ENCODE data around the gene TOLLIP.
"Not testable (repeated sequence)": the region's sequence is repeated elsewhere in the genome, so short reads cannot be mapped to it uniquely, and the experiment has no call there.

Gene TOLLIP

DNA sequence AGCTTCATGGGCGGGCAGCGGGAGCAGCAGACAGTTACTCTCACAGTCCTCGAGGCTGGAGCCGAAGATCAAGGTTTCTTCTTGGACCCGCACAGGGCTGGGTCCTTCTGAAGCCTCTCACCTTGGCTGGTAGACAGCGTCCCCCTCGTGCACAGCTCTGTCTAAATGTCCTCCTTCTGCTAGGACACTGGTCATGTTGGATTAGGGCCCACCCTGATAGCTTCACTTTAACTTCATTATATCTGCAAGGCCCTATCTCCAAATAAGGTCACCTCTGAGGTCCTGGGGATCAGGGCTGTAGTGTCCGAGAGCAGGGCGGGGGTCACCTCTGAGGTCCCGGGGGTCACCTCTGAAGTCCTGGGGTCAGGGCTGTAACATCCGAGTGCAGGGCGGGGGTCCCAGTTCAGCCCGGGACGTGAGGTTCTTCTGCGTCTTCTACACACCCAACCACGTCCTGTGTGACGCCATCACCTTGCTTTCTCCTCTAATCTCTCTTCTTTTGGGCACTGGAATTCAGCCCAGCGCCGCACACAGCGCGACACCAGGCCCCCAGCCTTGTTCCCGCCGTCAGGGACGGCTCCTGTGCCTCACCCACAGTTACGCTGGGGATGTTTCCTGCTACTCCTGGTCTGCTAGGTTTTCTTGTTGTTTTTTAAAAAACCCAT lies 34.1 kb upstream of the TOLLIP start:
- no peak for DNase-seq (ENCODE audit: low read depth)

DNA sequence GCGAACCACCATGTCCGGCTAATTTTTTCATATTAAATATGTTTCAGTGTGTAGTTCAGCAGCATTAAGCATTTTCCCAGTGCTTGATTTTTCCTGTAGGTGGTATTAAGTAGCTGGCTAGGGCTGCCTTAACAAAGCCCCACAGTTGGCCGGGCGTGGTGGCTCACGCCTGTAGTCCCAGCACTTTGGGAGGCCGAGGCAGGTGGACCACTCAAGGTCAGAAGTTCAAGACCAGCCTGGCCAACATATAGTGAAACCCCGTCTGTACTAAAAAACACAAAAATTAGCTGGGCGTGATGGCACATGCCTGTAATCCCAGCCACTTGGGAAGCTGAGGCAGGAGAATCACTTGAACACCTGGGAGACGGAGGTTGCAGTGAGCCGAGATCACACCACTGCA lies 33.5 kb upstream of the TOLLIP start:
- no peak for DNase-seq (ENCODE audit: low read depth)

DNA sequence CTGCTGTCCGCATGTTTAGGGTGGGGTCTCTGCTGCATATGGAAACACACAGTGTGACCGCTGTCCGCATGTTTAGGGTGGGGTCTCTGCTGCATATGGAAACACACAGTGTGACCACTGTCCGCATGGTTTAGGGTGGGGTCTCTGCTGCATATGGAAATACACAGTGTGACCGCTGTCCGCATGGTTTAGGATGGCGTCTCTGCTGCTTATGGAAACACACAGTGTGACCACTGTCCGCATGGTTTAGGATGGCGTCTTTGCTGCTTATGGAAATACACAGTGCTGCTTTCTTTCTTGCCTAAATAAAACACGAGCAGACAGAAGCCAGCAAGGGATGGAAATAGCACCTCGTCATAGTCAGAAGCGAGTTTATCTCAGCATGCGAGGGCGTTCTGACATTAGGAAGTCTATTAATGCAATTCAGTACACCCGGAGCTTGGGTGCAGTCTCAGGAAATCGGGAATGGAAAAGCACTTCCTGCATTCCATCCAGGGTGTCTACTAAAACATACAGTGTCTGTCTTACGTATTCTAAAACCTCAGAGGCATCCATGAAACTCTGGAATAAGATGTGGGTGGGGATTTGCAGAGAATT lies 32.6 kb upstream of the TOLLIP start:
- no peak for DNase-seq (ENCODE audit: low read depth)

DNA sequence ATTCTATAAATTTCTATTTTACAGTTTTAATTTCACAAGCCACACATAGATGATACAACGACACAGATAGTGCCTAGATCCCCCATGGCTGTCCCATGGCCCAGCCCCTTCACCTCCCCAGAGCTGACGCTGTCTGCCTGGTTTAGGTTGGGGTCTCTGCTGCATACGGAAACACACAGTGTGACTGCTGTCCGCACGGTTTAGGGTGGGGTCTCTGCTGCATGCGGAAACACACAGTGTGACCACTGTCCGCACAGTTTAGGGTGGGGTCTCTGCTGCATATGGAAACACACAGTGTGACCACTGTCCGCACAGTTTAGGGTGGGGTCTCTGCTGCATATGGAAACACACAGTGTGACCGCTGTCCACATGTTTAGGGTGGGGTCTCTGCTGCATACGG lies 31.8 kb upstream of the TOLLIP start:
- not testable (repeated sequence) for DNase-seq (ENCODE audit: low read depth)

DNA sequence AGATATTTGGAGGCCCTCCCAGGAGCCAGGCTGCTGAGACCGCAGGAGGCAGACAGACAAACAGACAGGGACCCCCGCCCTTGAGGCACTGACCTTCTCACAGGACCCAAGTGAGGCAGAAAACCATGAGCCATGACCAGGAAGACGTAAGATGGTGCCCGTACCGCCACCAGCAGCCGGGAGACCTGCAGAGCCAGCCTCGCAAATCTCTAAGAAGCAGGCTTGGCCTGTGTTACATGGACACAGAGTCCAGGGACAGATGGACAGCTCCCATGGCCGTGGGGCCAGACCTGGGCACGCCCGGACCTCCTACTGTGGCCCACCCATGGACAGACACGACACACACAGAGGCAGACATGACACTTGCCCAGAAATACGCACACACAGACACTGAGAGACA lies 30.7 kb upstream of the TOLLIP start:
- DNase-seq (ENCODE audit: low read depth): no peak

DNA sequence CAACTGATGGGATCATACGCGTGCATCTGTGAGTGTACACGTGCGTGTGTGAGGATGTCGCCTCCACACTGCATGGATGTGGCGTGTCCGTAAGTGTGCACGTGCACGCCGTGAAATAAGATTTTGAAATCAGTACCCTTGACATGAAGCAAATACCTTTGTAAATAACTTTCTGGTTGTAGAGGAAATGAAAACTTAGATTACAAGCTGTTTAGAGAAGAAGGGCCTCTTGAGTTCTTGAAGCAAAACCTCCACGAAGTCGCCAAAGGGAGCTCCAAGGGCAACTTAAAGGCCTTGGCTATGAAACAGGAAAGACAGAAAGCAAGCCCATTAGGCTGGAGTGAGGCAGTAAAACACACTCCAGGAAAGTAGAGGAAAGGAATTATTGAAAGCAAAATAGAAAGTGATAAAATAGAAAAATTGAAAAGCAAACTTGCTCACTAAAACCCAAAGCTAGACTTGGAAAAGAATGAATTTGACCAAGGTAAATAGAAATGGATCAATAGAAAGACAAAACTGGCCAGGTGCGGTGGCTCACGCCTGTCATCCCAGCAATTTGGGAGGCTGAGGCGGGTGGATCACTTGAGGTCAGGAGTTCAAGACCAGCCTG lies 29.7 kb upstream of the TOLLIP start:
- no peak for DNase-seq (ENCODE audit: low read depth)

DNA sequence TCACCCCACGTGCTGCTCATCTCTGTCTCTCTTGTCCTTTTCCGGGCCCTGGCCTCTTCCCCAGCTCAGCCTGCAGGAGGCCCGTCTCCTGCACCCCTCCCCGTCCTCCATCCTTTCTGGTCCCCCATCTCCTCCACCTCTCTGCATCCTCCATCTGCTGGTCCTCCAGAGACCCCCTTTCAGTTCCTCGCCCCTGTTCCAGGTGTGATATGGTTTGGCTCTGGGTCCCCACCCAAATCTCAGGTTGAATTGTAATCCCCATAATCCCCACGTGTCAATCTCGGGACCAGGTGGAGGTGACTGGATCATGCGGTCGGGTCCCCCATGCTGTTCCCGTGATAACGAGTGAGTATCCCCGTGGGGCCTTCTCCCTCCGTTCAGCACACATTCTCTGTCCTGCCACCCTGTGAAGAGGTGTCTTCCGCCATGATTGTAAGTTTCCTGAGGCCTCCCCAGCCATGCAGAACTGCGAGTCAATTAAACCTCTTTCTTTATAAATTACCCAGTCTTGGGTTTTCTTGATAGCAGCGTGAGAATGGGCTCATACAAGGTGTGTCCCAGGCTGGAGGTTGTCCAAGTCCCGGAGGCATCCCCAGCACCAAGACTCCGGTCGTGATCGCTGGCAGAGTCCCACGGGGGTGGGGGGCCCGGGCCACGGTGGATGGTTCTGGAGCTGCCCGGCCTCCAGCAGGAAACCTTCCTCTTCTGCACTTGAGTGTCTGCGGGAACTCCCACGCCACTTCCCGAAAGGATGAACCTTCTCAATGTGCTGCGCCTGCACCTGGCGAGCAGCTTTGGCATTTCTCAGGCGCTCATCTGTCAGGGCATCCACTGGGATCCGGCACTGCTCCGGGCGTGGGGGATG lies 29.0 kb upstream of the TOLLIP start:
- no peak for DNase-seq (ENCODE audit: low read depth)

DNA sequence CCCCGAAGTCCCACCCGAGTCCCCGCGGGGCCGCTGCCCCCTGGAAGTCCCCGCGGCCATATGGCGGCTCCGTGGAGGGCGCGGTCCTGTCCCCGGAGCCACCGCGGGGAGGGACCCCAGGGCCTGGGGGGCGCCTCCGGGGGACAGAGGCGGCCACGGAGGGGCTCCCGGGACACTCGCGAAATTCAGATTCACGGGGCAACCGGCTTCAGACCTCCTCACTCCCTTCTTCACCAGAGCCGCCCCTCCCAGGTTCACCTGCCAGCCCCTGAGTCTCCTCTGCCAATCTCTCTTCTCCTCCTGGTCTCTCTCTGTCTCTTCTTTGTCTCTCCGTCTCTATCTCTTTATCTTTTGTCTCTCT lies 28.2 kb upstream of the TOLLIP start:
- DNase-seq (ENCODE audit: low read depth): no peak

DNA sequence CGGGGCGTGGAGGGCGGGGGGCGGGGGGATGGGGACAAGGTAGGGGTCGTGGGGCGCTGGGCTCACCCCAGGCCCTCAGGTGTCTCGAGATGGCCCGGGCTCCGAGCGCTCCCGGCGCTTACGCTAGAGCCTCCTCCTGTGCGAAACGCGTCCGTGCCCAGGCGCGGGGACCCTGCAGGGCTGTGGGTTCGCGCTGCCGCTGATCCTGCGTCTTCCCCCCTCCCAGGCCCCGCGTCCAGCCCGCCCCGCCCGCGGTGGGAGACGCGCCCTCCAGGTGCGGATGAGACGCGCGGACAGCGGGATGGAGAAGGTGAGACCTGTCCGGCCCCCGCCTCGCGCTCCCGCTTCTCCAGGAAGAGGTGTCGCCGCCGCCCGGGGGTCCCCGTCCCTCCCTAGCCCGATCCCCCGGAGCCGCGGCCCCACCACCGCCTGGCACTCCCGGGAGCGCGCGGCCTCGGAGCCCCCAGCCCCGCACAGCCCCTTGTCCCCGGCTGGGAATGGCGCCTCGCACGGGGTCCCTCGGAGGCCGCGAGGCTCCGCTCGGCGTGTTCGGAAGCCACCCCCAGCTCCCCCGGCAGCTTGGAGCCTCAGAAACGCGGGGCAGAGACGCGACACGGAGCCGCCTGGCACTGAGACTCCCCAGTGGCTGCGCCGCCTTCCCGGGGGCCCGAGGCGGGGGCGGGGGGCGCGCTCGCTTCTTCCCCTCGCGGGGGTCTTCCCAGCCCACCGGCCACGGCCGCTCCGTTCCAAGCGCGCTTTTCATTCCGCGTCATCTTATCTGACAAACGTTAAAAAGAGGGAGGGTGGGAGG lies 27.6 kb upstream of the TOLLIP start:
- no peak for DNase-seq (ENCODE audit: low read depth)

DNA sequence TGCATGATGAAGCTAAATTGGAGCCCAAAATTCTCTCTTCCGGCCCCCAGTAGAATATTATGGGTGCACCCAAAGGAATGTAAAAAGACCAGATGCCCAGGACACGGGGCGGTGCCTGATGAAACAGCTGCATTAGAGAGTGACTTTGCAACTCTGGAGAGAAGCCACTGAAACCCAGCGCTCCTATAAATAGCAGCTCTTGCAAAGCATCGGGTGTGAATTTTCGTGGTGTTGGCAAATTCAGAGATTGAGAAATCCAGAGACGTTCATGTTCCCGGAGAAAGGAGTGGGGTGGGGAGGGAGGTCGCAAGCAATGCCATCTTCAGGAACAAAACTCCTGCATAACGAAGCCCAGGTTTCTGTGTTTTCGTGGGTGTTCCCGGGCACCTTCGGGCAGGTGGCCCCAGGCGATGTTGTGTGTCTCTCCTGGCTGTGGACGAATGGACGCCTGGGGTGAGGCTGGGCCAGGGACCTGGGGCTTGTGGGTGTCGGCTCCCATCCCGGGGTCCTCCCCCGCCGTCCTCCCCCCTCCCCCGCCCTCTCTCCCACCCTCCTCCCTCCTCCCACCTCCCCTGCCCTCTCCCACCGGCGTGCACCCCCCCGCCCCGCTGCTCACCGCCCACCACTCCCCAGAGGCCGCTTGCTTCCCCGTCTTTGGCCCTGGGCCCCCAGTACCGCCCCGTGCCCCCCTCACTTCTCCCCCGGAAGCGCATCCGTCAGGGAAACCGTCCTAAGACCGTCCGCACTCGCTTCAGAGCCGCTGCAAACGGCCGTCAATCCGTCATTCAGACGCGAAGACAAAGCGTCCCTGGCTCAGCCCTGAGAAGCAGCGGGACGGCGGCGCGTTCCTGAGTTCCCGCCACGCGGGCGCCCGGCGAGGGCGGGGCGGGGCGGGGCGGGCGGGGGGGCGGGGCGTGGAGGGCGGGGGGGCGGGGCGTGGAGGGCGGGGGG lies 26.7 kb upstream of the TOLLIP start:
- peak; percentile 27 for DNase-seq (ENCODE audit: low read depth)

DNA sequence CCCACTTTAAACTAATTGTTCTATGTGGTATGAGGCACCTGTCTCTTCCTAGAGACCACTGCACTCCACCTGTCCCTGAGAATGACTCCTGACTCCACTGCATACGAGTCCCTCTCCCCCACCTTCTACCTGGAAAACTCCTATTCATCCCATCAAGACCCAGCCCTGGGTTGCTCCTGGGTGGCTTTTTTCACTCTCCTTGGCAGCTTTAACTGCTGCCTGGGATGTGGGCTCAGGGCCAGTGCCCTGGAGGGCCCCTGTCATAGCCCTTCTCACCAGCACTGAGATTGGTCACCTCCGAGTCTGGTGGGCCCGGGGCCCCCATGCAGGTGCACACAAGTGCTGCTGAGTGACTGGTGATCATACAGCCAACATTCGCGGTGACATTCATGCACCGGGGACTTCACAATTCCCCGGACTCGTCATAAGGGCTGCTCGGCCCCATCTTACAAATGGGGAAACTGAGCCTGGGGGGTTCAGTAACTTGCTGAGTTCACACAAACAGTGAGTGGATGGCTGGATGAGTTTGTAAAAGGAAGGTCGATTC lies 25.9 kb upstream of the TOLLIP start:
- DNase-seq (ENCODE audit: low read depth): no peak

DNA sequence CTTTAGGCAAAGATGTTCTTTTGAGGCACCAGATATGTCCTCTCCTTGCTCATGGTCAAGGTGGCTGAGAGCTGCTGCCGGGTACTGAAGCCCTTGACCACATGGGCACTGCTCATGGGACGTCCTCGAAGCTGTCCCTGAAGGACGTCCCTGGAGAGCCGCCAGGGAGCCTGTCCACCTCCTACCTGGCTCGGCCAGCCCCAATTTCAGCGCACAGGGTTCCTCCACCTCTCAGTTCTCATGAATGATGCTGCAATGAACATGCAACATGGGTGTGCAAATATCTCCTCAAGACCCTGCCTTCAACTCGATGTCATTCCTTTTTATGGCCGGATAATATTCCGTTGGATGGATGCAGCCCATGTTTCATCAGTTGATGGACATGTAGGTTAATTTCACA lies 24.4 kb upstream of the TOLLIP start:
- no peak for DNase-seq (ENCODE audit: low read depth)

DNA sequence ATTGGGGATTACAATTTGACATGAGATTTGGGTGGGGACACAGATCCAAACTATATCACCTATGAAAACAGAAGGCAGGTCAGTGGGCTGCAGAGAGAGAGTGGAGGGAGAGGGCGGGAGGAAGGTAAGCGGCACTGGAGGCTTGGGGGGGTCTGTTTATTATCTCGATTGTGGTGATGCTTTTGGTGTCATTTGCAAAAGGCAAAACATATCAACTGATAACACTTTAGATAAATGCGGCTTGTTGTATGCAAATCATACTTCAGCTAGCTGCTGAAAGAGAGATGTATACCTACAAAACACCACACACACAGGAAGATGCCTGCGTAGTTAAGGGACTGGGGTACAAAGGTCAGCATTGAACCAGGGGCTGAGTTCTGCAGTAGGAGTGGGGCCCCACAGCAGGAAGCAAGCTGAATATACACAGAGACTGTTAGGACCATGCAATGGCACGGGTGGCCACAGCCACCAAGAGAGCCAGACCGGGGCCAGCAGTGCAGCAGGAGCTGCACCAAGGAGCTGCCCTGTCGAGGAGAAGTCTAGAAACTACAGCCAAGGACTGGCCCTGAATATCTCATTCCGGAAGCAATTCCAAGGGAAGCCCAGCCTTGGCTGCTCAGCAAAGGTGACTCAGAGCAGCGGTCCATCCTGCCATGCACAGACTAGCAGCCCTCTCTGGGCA lies 23.8 kb upstream of the TOLLIP start:
- no peak for DNase-seq (ENCODE audit: low read depth)

DNA sequence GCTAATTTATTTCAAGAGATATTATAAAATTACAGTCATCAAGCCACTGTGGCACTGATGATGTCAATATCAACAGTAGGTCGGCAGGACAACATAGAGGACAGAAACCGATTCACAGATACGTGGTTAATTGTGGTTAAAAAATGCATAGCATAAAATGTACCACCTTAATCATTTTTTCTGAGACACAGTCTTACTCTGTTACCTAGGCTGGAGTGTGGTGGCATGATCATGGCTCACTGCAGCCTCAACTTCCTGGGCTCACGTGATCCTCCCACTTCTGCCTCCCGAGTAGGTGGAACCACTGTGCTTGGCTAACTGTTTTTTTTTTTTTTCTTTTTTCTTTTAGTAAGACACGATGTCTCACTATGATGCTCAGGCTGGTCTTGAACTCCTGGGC lies 21.0 kb upstream of the TOLLIP start:
- no peak for DNase-seq (ENCODE audit: low read depth)

DNA sequence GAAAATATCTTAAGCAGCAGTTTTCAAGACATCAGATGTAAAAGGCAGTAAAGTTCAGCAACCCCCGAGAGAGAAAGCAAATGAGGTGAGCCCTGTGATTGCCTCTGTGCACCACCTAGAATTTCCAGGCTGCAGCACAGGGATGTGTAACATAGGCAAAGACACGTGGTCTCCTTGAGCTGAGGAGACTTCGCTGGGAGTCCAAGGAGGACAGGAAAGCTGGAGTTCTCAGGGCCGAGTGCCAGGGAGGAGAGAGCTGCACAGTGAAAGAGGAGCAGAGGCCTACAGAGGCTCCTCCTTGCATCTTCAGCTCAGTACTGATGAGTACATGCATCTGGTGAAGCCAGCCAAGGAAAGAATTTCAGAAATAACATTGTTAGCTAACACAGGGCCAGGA lies 17.6 kb upstream of the TOLLIP start:
- DNase-seq (ENCODE audit: low read depth): no peak

DNA sequence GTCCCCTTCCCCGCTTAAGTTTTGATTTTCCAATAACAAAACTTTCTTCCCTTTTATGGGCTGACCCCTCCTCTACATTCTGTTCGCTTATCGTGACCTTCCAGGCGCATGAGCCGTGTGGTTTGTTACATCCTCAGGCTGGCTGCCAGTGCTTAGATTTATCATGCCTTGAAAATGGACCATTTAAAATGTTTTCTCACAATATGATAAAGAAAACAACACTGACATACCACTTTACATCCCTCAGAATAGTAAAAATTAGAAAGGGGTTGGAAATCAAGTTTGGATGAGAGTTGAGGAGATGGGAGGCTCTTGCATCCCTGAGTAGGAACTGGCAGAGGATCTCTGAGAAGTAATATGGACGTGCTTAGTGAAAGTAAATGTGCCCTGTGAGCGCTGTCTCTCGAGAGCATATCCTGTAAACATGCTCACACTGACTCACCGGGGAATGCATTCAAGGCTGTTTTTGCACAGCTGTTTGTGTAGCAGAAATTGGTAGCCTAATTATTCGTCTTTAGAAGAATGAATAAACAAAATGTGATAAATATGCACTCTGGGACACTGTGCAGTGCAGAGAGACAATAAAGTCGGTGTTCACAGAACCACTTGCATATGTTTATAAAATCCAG lies 17.1 kb upstream of the TOLLIP start:
- DNase-seq (ENCODE audit: low read depth): no peak

DNA sequence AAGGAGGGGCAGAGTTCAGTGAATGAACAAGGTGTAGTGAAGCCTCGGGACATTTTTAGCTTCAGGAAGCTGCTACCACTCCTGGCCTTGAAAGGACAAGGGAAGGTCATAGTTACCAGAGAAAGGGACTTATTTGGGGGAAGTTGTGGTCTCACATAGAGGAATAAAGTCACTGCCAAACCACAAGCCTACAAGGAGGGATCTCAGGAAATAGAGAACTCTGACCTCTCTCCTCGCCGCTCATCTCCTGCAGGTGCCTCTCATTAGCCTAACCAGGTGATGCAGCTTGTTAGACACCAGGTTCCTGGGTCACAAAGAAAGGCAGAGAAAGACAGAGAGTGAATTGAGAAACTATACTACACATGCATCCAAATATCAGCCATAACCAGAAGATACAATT lies 14.3 kb upstream of the TOLLIP start:
- DNase-seq (ENCODE audit: low read depth): no peak

DNA sequence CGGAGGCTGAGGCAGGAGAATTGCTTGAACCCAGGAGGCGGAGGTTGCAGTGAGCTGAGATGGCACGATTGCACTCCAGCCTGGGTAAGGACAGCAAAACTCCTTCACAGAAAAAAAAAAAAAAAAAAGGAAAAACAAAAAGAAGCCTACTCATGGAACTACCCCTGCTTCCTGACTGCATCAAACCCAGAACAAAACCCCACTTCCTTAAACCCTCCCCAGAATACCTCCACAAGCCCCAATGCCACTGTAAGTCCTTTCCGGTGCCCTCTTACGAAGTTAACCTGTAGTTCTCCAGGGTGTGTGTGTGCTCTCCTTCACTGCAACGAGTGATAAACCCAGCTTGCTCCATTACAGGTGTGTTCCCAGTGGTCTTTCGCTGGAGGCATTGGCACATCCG lies 8.6 kb upstream of the TOLLIP start:
- DNase-seq (ENCODE audit: low read depth): no peak

DNA sequence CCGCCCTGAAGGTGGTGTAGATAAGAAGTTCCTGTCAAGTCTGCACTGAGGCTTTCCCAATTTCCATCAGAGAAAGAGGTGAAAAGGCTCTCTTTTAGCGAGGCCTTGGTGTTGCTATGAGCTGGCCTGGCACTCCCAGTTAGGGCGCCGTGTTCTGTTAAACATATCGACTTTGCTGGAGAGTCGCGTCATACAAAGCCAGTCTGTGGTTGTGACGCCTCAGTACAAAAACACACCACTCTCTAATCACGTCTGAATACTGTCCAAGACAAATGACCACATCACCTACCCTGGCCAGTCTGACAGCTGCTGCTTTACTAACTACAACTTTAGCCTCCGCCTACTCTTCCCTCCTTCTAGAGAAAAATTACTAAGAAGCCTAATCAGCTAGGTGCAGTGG lies 8.0 kb upstream of the TOLLIP start:
- no peak for DNase-seq (ENCODE audit: low read depth)
